ENCODE measurements around the gene PTCSC3. TPM values are rescaled to one million over a fixed set of nuclear protein-coding genes. Genes with fewer than 3 reads are reported as not detected.
"Not testable (repeated sequence)": the region's sequence is repeated elsewhere in the genome, so short reads cannot be mapped to it uniquely, and the experiment has no call there.

Gene PTCSC3
- total RNA-seq, 2 donors from 2014 or later: not detected

DNA sequence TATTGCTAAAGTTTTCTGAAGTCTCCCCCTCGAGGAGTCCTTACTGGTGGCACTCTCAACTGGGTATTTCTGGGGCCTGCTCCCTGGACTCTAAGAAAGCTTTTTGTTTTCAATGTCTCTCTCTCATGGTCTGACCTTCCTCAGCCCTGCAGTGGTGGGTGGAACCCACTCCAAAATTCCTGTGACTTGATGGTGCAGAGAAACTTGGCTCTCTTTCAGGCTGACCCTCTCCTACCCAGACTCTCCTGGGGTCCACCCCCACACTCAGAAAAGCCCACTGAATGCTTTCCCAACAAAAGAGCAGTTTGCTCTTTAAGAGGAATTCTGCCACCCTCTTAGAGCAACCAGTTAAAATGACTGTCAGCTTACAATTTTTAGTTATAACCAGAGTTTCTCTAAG, 967 bp upstream of the PTCSC3 start:
- no peak for DNase-seq (ENCODE audit: low spot score)
- intact Hi-C loops (cut with DNase I): no loop called here

DNA sequence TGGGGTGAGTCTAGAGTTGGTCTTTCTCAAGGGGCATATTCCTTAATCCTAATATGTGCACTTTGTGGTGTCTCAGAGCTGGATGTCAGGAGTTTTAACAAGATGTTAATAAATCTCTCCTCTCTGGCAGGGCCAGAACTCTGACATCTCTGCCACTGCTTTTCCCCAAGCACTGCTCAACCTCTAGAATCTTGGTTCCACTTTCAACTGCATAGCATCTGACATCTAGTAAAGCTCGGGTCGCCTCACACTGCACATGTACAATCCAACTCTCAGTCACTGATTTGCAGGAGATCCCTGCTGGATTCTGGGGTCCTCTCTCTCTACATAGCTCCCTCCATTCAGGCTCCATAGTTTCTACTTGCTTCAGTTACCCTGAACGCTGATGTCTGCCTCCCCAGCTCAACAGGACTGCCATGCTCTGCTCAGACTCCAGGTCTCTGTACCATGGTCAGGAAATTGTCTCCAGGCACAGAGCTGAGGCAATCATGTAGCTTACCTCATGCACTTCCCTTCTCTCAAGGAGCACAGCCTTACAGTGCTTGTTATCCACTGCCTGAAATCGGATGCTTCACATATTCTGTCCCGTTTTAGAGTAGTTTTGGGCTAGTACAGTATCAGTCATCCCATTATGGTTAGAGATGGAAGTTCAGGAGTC, 1.6 kb downstream of the PTCSC3 start:
- intact Hi-C loops (cut with DNase I): no loop called here
- no peak for DNase-seq (ENCODE audit: low spot score)

- intact Hi-C loops (cut with DNase I): no loop called here
- DNase-seq (ENCODE audit: low spot score): no peak
These were observed 3.4 kb downstream of the PTCSC3 start for GRCh38 chr14:36173161-36173560.

GRCh38 chr14:36171607-36172006, 4.9 kb downstream of the PTCSC3 start:
- DNase-seq (ENCODE audit: low spot score): no peak
- intact Hi-C loops (cut with DNase I): no loop called here

GRCh38 chr14:36167431-36167830, 9.1 kb downstream of the PTCSC3 start:
- DNase-seq (ENCODE audit: low spot score): no peak
- intact Hi-C loops (cut with DNase I): no loop called here

DNA sequence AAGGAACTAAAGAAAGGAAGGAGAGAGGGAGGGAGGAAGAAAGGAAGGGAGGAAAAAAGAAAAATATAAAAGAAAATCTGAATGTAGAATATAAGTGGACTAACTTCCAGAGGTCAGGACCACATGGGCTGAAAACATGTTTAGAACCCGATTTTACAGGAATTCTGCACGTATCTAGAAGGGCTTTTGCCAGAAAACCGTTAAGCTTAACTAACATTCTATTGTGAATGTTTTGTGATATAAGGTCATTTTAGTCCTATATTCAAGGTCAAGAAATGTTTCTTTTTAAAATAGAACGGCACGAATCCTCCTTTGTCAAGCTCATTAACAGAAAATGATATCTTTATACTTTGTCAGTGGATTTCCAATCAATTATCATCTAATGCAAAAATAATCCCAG, 13.1 kb downstream of the PTCSC3 start:
- DNase-seq (ENCODE audit: low spot score): no peak
- intact Hi-C loops (cut with DNase I): no loop called here

DNA sequence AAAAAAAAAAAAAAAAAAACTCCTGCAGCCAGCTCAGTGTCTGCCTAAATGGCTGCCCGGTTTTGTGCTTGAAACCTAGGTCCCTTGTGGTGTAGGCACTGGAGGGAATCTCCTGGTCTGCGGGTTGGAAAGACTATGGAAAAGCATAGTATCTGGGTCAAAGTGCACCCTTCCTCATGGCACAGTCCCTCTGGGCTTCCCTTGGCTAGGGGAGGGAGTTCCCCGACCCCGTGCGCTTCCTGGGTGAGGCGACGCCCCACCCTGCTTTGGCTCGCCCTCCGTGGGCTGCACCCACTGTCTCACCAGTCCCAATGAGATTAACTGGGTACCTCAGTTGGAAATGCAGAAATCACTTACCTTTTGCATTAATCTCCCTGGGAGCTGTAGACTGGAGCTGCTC, 14.3 kb downstream of the PTCSC3 start:
- intact Hi-C loops (cut with DNase I): no loop called here
- peak; percentile 66 for DNase-seq (ENCODE audit: low spot score)

DNA sequence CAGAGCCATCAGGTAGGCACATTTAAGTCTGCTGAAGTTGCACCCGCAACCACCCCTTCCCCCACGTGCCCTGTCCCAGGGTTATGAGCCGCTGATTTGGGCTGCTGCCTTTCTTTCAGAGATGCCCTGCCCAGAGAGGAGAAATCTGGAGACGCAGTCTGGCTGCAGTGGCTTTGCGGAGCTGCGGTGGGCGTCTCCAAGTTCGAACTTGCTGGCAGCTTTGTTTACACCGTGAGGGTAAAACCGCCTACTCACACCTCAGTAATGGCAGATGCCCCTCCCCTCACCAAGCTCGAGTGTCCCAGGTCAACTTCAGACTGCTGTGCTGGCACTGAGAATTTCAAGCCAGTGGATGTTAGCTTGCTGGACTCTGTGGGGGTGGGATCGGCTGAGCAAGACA, 14.7 kb downstream of the PTCSC3 start:
- peak; percentile 66 for DNase-seq (ENCODE audit: low spot score)
- intact Hi-C loops (cut with DNase I): loop anchor here in 1 of 2 donors (1.0 kb wide), 1 partner anchor 20 kb away; no protein-coding TSS in a partner anchor

GRCh38 chr14:36151335-36151734, 25.2 kb downstream of the PTCSC3 start:
- no peak for DNase-seq (ENCODE audit: low spot score)
- intact Hi-C loops (cut with DNase I): no loop called here

- no peak for DNase-seq (ENCODE audit: low spot score)
- intact Hi-C loops (cut with DNase I): no loop called here
These were observed 42.5 kb downstream of the PTCSC3 start for GRCh38 chr14:36134038-36134437.

DNA sequence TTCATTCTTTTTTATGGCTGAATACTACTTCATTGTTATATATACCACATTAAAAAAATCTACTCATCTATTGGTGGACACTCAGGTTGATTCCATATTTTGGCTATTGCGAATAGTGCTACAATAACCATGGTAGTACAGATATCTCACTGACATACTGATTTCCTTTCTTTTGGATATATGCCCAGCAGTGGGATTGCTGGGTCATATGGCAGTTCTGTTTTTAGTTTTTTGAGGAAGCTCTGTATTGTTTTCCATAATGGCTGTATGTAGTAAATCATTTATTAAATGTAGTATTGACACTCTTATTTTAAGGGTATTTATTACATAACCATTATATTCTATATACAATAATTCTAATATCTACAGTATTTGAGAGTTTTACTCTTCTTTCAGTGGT, 43.7 kb downstream of the PTCSC3 start:
- DNase-seq (ENCODE audit: low spot score): no peak
- intact Hi-C loops (cut with DNase I): no loop called here

DNA sequence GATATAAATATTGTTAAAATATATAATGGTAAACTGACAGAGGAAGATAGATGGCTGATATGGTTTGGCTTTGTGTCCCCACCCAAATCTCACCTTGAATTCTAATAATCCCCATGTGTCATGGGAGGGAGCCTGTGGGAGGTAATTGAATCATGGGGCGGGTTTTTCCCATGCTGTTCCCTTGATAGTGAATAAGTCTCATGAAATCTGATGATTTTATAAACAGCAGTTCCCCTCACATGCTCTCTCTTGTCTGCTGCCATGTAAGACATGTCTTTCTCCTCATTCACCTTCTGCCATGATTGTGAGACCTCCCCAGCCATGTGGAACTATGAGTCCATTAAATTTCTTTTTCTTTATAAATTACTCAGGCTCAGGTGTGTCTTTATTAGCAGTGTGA, 46.3 kb downstream of the PTCSC3 start:
- intact Hi-C loops (cut with DNase I): no loop called here
- DNase-seq (ENCODE audit: low spot score): no peak

GRCh38 chr14:36129181-36129580, 47.3 kb downstream of the PTCSC3 start:
- DNase-seq (ENCODE audit: low spot score): no peak
- intact Hi-C loops (cut with DNase I): no loop called here

- DNase-seq (ENCODE audit: low spot score): no peak
- intact Hi-C loops (cut with DNase I): no loop called here
These were observed 63.2 kb downstream of the PTCSC3 start for GRCh38 chr14:36113341-36113740.

- intact Hi-C loops (cut with DNase I): no loop called here
- no peak for DNase-seq (ENCODE audit: low spot score)
These were observed 64.5 kb downstream of the PTCSC3 start for GRCh38 chr14:36111822-36112583.

DNA sequence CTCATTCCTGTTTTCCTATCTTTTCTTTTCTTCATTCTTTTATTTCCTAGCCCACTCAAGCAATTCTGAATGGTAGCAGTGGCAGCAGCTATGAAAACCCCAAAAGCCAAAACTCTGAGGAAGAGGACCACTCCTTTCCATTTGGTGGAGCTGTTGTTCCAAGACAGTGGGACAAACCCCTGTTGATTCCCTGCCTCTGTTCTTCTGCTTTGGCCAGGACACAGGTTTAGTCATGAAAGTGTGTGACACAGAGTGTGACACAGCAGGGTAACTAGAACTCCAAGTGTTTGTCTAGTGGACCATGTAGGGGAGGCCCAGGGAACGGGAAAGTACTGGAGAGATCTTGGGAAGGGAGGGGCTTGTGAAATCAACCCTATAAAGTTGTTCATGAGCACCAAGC, 71.1 kb downstream of the PTCSC3 start:
- no peak for DNase-seq (ENCODE audit: low spot score)
- intact Hi-C loops (cut with DNase I): no loop called here

GRCh38 chr14:36104258-36104657, 72.3 kb downstream of the PTCSC3 start:
- intact Hi-C loops (cut with DNase I); DNase-seq (ENCODE audit: low spot score): not testable (repeated sequence)

GRCh38 chr14:36099619-36100018, 76.9 kb downstream of the PTCSC3 start:
- intact Hi-C loops (cut with DNase I): no loop called here

GRCh38 chr14:36097356-36097755, 79.2 kb downstream of the PTCSC3 start:
- DNase-seq (ENCODE audit: low spot score): no peak

More at GRCh38 chr14:36099619-36100018, 76.9 kb downstream of the PTCSC3 start:
- no peak for DNase-seq (ENCODE audit: low spot score)

GRCh38 chr14:36096090-36096489, 80.4 kb downstream of the PTCSC3 start:
- DNase-seq (ENCODE audit: low spot score): no peak
- intact Hi-C loops (cut with DNase I): no loop called here

More at GRCh38 chr14:36097356-36097755, 79.2 kb downstream of the PTCSC3 start:
- intact Hi-C loops (cut with DNase I): no loop called here

- no peak for DNase-seq (ENCODE audit: low spot score)
- intact Hi-C loops (cut with DNase I): no loop called here
These were observed 81.6 kb downstream of the PTCSC3 start for GRCh38 chr14:36094963-36095362.
